HFF-Myc (cell line): ENCODE data around the gene PRDM16.

Source experiments
- DNase-seq: peaks from one replicate; pipeline ENCODE4 v3.0.0-alpha.2; 2011; ENCODE audit warnings: low read depth; ENCODE audit errors: extremely low read depth
- H3K4me3 ChIP-seq: replicated peaks from 2 replicates; pipeline ENCODE4 v1.5.1; 2011; ENCODE audit warnings: low read depth, mild to moderate bottlenecking, control low read depth, low read length
- TF ChIP-seq, protein P1 (sequence below): IDR thresholded peaks from 2 replicates; pipeline ENCODE4 v1.5.1; 2012; ENCODE audit warnings: mild to moderate bottlenecking, low read depth, low read length, control low read depth; ENCODE audit errors: missing control alignments

The PRDM16 gene

GRCh38 chr1:3475839-3476573 lies 407.0 kb downstream of the PRDM16 start:
- TF ChIP-seq, protein P1, sequence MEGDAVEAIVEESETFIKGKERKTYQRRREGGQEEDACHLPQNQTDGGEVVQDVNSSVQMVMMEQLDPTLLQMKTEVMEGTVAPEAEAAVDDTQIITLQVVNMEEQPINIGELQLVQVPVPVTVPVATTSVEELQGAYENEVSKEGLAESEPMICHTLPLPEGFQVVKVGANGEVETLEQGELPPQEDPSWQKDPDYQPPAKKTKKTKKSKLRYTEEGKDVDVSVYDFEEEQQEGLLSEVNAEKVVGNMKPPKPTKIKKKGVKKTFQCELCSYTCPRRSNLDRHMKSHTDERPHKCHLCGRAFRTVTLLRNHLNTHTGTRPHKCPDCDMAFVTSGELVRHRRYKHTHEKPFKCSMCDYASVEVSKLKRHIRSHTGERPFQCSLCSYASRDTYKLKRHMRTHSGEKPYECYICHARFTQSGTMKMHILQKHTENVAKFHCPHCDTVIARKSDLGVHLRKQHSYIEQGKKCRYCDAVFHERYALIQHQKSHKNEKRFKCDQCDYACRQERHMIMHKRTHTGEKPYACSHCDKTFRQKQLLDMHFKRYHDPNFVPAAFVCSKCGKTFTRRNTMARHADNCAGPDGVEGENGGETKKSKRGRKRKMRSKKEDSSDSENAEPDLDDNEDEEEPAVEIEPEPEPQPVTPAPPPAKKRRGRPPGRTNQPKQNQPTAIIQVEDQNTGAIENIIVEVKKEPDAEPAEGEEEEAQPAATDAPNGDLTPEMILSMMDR: no peak
- DNase-seq: no peak
- no peak overlapping the region for H3K4me3 ChIP-seq

GRCh38 chr1:3476666-3477065 lies 407.7 kb downstream of the PRDM16 start:
- no peak for DNase-seq
- TF ChIP-seq, protein P1: no peak
- H3K4me3 ChIP-seq: no peak overlapping the region

DNA sequence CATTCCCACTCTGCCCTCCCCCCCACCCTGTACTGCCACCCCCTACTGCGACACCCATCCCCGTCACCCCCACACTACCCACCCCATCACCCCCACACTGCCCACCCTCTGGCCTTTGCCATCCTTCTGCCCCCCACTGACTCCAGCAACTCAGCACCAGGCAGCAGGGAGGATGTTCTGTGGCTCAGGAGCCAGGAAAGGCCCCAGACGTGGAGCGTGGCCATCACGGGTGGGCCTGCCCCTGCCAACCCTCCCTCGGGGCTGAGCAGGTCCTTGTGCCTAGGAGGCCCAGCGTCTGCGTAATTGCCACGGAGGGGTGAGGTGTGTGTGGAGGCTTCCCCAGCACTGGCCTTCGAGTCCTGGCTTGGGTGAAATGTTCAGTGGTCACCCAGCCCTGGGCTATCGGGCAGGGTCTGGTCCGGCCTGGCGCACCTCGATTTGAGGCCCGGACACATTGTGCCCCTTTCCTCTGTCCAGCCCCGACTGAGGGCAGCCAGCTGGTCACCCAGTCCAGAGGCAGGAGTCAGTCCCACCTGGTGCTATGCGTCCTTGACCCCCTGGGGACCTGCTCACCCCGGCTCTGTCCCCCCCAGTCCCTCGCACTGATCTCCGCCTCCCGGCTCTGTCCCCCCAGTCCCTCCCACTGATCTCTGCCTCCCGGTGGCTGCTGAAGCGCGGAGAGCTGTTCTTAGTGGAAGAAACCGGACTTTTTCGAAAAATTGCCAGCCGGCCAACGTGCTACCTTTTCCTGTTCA lies 408.4 kb downstream of the PRDM16 start:
- TF ChIP-seq, protein P1: no peak
- H3K4me3 ChIP-seq: no peak overlapping the region
- no peak for DNase-seq

- no peak for DNase-seq
- H3K4me3 ChIP-seq: no peak overlapping the region
- TF ChIP-seq, protein P1: no peak
Measured at GRCh38 chr1:3478187-3478586, 409.2 kb downstream of the PRDM16 start.

DNA sequence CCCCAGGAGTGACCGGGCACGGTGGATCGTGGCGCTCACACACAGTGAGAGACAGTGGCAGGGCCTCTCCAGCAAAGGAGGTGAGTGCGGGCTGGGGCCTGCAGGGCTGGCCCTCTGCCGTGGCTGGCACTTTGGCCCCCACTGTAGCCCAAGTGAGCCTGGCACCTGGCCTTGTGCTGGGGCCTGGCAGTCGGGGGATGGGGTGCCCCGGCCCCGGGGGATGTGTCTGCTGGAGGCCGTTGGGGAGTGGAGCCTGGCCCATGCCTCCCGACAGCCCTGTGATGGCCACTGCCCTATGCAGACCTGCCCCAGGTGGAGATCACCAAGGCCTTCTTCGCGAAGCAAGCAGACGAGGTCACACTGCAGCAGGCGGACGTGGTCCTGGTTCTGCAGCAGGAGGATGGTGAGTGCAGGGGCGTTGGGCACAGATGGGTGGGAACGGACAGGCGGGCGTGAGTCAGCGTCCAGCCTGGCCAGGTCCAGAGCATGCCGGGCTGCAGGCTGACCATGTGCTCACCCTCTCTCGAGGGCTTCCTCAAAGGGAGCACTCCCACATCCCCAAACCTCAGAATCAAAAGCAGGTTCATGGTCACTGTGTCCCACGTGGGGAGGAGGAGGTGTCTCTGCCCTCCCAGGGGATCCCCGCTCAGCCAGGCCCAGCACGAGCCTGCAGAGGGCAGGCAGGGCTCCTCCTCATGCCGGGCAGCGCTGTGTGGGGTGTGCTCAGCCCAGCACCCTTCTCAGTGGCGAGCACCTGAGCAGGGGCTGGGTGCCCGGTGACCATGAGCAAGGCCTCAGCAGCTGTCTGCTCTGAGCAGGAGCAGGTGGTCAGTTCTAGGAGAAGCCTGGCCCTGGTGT lies 410.7 kb downstream of the PRDM16 start:
- DNase-seq: no peak
- no peak overlapping the region for H3K4me3 ChIP-seq
- TF ChIP-seq, protein P1: no peak

DNA sequence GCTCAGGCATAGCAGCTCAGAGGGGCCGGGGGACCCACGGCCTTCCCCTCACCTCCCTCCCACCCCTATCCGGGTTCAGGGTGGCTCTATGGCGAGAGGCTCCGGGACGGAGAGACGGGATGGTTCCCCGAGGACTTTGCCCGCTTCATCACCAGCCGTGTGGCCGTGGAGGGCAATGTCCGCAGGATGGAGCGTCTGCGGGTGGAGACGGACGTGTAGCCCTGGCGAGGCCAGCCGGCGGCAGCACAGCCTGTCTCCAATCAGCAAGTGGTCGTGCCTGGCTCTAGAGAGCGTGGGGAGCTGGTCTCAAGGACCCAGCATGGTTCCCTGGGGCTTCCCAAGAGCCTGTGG lies 411.3 kb downstream of the PRDM16 start:
- no peak overlapping the region for H3K4me3 ChIP-seq
- no peak for DNase-seq
- TF ChIP-seq, protein P1: no peak
